Epidermal melanocyte (primary cell): ENCODE data around the gene FGFR4.
"Not testable (repeated sequence)": the region's sequence is repeated elsewhere in the genome, so short reads cannot be mapped to it uniquely, and the experiment has no call there.

Source experiments
- DNase-seq: peaks from one replicate; pipeline ENCODE4 v3.0.0; 2011; ENCODE audit warnings: low spot score; ENCODE audit not compliant: insufficient read length

Gene FGFR4

GRCh38 chr5:177086654-177087397, at the start of gene FGFR4:
FGFR4 (plus strand) TSS chr5:177086915; CDS start chr5:177089603, 2,688 bp downstream.
- DNase-seq, result peak; percentile 46

GRCh38 chr5:177036921-177037320, 49.8 kb upstream of the FGFR4 start:
- no peak for DNase-seq

GRCh38 chr5:177040814-177041420, 45.8 kb upstream of the FGFR4 start:
- DNase-seq, result no peak

- no peak for DNase-seq
Observed at GRCh38 chr5:177041936-177042335, 44.8 kb upstream of the FGFR4 start.

- DNase-seq, result no peak
Observed at GRCh38 chr5:177043114-177043513, 43.6 kb upstream of the FGFR4 start.

GRCh38 chr5:177043958-177044357, 42.8 kb upstream of the FGFR4 start:
- DNase-seq, result no peak

GRCh38 chr5:177044641-177045040, 42.1 kb upstream of the FGFR4 start:
- no peak for DNase-seq

GRCh38 chr5:177045631-177046030, 41.1 kb upstream of the FGFR4 start:
- DNase-seq, result no peak

GRCh38 chr5:177048531-177048930, 38.2 kb upstream of the FGFR4 start:
- DNase-seq, result not testable (repeated sequence)

GRCh38 chr5:177049285-177049684, 37.4 kb upstream of the FGFR4 start:
- no peak for DNase-seq

GRCh38 chr5:177064500-177065277, 22.0 kb upstream of the FGFR4 start:
- DNase-seq, result no peak

GRCh38 chr5:177065491-177065890, 21.2 kb upstream of the FGFR4 start:
- DNase-seq, result no peak

GRCh38 chr5:177066224-177066623, 20.5 kb upstream of the FGFR4 start:
- DNase-seq, result no peak

GRCh38 chr5:177067503-177067902, 19.2 kb upstream of the FGFR4 start:
- no peak for DNase-seq

- DNase-seq, result no peak
Observed at GRCh38 chr5:177070536-177071191, 16.1 kb upstream of the FGFR4 start.

- peak; percentile 70 for DNase-seq
Observed at GRCh38 chr5:177071666-177072385, 14.9 kb upstream of the FGFR4 start.

GRCh38 chr5:177077335-177077734, 9.4 kb upstream of the FGFR4 start:
- no peak for DNase-seq

GRCh38 chr5:177079606-177080005, 7.1 kb upstream of the FGFR4 start:
- no peak for DNase-seq

- DNase-seq, result no peak
Observed at GRCh38 chr5:177080265-177080664, 6.5 kb upstream of the FGFR4 start.

GRCh38 chr5:177081859-177082258, 4.9 kb upstream of the FGFR4 start:
- no peak for DNase-seq

- no peak for DNase-seq
Observed at GRCh38 chr5:177083357-177083756, 3.4 kb upstream of the FGFR4 start.
